ENCODE measurements around the gene MVD. TPM values are rescaled to one million over a fixed set of nuclear protein-coding genes. Genes with fewer than 3 reads are reported as not detected.
"Not testable (repeated sequence)": the region's sequence is repeated elsewhere in the genome, so short reads cannot be mapped to it uniquely, and the experiment has no call there.

The MVD gene
- total RNA-seq, 1 donor from 2014 or later = 64.0 TPM

GRCh38 chr16:88613911-88614817 lies 48.7 kb downstream of the MVD start:
- Mint-ChIP-seq H3K4me3 (no peak overlapping the region), H3K9me3 (no peaks in the 10 kb centered on the region), H3K27ac (no peak overlapping the region), H3K27me3 (ENCODE audit: low read depth) (no peaks in the 10 kb centered on the region), H3K4me1 (no peaks in the 10 kb centered on the region), H3K36me3 (peaks cover 16% of the 10 kb centered on the region)
- no peak for DNase-seq (ENCODE audit: low spot score in 2 of 2, unreplicated experiment in 2 of 2)
- no peak for TF ChIP-seq CTCF (IDR thresholded peaks at IDR 0.05; ENCODE audit: unreplicated experiment)

GRCh38 chr16:88613293-88613692 lies 49.6 kb downstream of the MVD start:
- no peak for DNase-seq (ENCODE audit: low spot score in 2 of 2, unreplicated experiment in 2 of 2)
- no peak overlapping the region for H3K27ac Mint-ChIP-seq
- peaks cover 18% of the 10 kb centered on the region for H3K36me3 Mint-ChIP-seq
- no peak for TF ChIP-seq CTCF (IDR thresholded peaks at IDR 0.05; ENCODE audit: unreplicated experiment)
- no peaks in the 10 kb centered on the region for H3K4me1 Mint-ChIP-seq
- no peaks in the 10 kb centered on the region for H3K9me3 Mint-ChIP-seq
- no peaks in the 10 kb centered on the region for H3K27me3 Mint-ChIP-seq (ENCODE audit: low read depth)
- H3K4me3 Mint-ChIP-seq = no peak overlapping the region

- no peaks in the 10 kb centered on the region for H3K4me1 Mint-ChIP-seq
- H3K4me3 Mint-ChIP-seq = no peak overlapping the region
- H3K9me3 Mint-ChIP-seq = no peaks in the 10 kb centered on the region
- H3K27me3 Mint-ChIP-seq (ENCODE audit: low read depth) = no peaks in the 10 kb centered on the region
- DNase-seq (ENCODE audit: low spot score in 2 of 2, unreplicated experiment in 2 of 2) = no peak
- H3K27ac Mint-ChIP-seq = no peak overlapping the region
- peaks cover 26% of the 10 kb centered on the region for H3K36me3 Mint-ChIP-seq
- TF ChIP-seq CTCF (IDR thresholded peaks at IDR 0.05; ENCODE audit: unreplicated experiment) = no peak
Observed at GRCh38 chr16:88610909-88611812, 51.7 kb downstream of the MVD start.

GRCh38 chr16:88610080-88610479 lies 52.8 kb downstream of the MVD start:
- H3K9me3 Mint-ChIP-seq = no peaks in the 10 kb centered on the region
- no peaks in the 10 kb centered on the region for H3K4me1 Mint-ChIP-seq
- H3K4me3 Mint-ChIP-seq = no peak overlapping the region
- H3K27me3 Mint-ChIP-seq (ENCODE audit: low read depth) = no peaks in the 10 kb centered on the region
- no peak overlapping the region for H3K27ac Mint-ChIP-seq
- DNase-seq (ENCODE audit: low spot score in 2 of 2, unreplicated experiment in 2 of 2) = no peak
- peaks cover 31% of the 10 kb centered on the region for H3K36me3 Mint-ChIP-seq
- TF ChIP-seq CTCF (IDR thresholded peaks at IDR 0.05; ENCODE audit: unreplicated experiment) = no peak

GRCh38 chr16:88609426-88609825 lies 53.5 kb downstream of the MVD start:
- not testable (repeated sequence) for DNase-seq (ENCODE audit: low spot score in 2 of 2, unreplicated experiment in 2 of 2); H3K27ac Mint-ChIP-seq; H3K4me1 Mint-ChIP-seq; H3K9me3 Mint-ChIP-seq; H3K27me3 Mint-ChIP-seq (ENCODE audit: low read depth); H3K4me3 Mint-ChIP-seq
- peaks cover 31% of the 10 kb centered on the region for H3K36me3 Mint-ChIP-seq

- no peak overlapping the region for H3K4me3 Mint-ChIP-seq
- peaks cover 32% of the 10 kb centered on the region for H3K36me3 Mint-ChIP-seq
- DNase-seq (ENCODE audit: low spot score in 2 of 2, unreplicated experiment in 2 of 2) = no peak
- no peaks in the 10 kb centered on the region for H3K9me3 Mint-ChIP-seq
- H3K4me1 Mint-ChIP-seq = no peaks in the 10 kb centered on the region
- TF ChIP-seq CTCF (IDR thresholded peaks at IDR 0.05; ENCODE audit: unreplicated experiment) = no peak
- H3K27me3 Mint-ChIP-seq (ENCODE audit: low read depth) = no peaks in the 10 kb centered on the region
- H3K27ac Mint-ChIP-seq = no peak overlapping the region
Observed at GRCh38 chr16:88608076-88608475, 54.8 kb downstream of the MVD start.

Measured in mesothelial cell of epicardium (in vitro differentiated cells).